ENCODE measurements around the gene ZRSR2.
A peak's percentile ranks its signal among the peaks of the same experiment; 100 is the strongest.
"Not testable (repeated sequence)": the region's sequence is repeated elsewhere in the genome, so short reads cannot be mapped to it uniquely, and the experiment has no call there.

Gene ZRSR2, protein sequence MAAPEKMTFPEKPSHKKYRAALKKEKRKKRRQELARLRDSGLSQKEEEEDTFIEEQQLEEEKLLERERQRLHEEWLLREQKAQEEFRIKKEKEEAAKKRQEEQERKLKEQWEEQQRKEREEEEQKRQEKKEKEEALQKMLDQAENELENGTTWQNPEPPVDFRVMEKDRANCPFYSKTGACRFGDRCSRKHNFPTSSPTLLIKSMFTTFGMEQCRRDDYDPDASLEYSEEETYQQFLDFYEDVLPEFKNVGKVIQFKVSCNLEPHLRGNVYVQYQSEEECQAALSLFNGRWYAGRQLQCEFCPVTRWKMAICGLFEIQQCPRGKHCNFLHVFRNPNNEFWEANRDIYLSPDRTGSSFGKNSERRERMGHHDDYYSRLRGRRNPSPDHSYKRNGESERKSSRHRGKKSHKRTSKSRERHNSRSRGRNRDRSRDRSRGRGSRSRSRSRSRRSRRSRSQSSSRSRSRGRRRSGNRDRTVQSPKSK
- total RNA-seq = 25.9 to 27.5 reads per million in 2 donors

DNA sequence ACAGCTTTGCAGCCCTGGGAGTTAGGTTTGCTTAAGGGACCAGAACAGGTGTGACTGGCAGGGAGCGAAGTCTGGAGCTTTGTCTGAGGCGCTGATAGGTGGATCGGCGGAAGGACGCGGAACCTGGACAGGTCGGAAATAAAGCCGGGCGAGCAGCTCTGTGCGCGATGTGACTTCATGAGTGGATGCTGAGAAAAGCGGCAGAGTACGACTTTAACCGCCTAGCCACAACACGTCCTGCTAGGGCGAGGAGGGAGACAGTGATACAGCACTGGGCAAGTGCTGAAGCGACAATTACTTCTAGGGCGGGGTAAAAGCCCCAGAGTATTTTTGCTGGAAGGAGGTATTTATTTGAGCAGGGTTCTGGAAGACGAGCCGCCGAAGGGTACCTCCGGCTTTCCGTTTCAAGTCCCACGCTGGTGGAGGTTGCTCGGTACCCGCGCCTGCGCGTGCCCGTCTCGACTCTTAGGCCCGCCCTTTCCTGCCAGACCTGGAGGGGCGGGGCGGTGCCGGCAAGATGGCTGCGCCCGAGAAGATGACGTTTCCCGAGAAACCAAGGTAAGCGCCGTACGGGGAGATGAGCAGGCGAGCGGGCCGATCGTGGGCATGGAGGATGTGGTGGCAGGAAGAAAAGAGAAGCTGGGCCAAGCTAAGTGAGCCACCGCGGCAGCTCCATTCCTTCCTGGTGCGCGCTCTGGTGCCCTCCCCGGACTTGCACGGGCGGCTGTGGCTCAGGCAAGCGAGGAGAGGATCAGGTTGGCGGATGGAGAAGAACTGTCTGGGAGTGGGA, at the start of gene ZRSR2:
TSS of gene ZRSR2 (plus strand) at position 506 of the 790 bp plus-strand sequence. CDS start at position 518, 12 bp downstream.
- peak; percentile 68 to 93 (median 82) for DNase-seq

DNA sequence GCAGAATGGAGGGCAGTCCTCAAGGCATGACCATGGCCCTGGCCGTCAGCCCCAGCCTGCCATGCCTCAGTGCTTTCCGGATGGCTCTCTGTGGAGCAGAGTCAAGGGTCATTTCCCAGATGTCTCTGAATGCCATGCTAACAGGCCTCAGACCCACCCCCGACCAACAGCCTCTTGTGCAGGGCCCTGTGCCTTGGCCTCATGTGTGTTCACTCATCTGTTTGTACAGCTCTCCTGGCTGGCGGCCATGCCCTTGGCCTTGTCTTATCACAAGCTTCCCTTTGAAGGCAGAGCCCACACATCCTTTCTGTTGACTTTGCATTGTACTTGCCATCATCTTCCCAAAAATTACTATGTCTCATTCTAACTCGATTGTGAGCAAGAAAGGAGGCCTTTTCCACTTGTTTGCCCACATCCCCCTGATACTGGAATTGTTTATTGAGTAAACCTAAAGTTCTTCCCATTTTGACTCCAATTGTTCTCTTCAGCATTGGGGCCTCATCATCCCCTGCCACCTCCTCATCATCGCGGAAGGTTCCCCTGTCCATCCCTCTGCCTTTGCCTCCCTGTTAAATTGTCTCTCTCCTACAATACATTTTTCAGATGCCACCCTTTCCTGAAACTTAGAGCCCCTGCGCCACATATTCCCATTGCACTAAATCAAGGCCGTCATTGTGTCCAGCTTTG, 46.0 kb upstream of the ZRSR2 start:
- DNase-seq = no peak

DNA sequence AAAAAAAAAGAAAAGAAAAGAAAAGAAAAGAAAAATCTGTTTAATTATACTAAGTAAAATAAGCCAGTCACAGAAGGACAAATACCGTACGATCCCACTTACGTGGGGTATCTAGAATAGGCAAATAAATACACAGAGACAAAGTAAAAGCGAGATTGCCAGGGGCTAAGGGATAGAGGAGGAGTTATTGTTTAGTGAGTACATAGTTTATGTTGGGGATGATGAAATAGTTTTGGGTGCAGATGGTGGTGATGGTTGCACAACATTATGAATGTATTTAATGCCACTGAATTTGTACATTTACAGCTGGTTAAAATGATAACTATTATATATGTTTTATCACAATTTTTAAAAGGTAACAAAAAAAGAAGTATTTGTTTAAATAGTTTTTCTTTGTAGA, 45.1 kb upstream of the ZRSR2 start:
- no peak for DNase-seq

DNA sequence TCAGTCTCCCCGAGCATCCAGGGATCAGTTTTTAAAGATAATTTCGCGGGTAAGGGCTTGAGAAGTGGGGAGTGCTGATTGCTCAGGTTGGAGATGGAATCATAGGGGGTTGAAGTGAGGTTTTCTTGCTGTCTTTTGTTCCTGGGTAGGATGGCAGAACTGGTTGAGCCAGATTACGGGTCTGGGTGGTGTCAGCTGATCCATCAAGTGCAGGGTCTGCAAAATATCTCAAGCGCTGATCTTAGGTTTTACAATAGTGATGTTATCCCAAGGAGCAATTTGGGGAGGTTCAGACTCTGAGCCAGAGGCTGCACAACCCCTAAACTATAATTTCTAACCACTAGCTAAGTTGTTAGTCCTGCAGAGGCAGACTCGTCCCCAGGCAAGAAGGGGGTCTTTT, 43.6 kb upstream of the ZRSR2 start:
- DNase-seq = not testable (repeated sequence)

DNA sequence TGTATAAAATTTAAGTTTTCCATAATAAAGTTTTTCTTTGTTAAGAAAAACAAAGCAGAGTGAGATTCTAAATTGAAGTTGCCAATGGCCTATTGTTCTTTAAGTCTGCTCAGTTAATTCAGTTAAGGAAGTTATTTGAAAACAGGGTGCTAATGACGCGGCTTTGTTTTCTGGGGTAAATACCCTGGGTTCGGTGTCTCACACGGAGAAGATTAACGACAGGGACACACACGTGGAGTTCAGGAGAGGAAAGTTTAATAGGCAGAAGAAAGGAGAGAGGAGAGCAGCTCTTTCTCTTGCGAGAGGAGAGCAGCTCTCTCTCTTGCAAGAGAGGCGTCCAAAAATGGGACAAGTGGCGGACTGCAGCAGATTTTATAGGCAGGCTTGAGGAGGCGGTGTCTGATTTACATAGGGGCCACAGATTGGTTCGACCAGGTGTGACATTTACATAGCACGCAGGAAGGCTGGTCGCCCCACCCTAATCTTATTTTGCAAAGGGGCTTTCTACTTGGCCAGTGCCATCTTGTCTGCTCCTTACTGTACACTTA, 42.6 kb upstream of the ZRSR2 start:
- DNase-seq = no peak

DNA sequence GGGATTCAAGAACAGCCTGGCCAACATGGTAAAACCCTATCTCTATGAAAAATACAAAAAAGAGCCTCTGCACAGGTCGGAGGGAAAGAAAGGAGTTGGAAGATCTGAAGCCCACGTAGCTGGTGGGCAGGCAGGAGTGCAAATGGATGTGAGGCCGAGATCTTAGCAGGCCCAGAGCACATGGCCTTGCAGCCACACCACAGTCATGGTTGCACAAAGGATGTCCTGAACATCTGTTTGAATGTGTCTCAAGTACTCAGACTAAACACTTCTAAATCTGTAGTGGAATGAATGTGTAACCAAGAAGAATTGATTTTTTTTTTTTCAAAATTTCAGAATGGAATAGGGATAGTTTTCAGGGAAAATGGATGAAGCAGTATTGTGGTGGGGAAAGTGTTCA, 41.4 kb upstream of the ZRSR2 start:
- no peak for DNase-seq

DNA sequence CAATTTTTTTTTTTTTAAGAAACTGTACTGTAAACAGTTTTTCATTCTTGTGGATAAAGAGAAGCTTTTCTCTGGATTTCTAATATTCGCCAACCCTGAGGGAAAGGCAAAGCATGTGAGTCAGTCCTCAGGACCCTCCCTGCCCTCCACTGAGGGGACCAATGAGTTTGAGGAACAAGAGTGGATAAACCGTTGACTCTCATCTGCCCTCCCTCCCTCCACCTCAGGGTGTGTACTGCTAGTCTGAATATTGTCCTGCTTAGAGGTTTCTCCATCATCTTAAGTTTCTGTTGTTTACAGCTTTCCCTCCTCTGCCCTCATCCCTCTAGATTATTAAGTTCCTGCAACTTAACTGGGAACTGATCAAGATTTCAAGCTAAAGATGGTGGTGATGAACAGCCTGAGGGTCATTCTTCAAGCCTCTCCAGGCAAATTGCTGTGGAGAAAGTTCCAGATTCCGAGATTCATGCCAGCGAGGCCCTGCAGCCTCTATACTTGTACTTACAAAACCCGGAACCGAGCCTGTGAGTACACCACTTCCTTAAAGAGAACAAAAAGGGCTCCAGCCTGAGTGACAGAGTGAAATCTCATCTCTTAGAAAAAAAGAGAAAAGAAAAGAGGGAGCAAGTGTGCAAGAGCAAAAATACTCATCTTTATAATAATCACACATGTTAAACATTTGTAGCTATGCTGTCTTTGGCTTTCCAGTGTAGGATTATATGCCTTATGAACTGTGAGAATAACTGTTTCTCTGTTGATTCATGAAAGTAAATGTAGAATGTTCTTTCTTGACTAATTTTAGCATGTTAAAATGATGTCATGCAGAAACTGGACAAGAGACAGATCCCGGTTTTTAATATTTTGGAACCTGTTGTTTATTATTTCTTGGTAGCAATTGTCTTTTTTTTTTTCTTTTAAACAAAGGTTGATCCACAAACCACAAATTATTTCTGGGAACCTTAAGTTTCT, 40.4 kb upstream of the ZRSR2 start:
- peak in 2 of 5 experiments; percentile 23 to 81 for DNase-seq

DNA sequence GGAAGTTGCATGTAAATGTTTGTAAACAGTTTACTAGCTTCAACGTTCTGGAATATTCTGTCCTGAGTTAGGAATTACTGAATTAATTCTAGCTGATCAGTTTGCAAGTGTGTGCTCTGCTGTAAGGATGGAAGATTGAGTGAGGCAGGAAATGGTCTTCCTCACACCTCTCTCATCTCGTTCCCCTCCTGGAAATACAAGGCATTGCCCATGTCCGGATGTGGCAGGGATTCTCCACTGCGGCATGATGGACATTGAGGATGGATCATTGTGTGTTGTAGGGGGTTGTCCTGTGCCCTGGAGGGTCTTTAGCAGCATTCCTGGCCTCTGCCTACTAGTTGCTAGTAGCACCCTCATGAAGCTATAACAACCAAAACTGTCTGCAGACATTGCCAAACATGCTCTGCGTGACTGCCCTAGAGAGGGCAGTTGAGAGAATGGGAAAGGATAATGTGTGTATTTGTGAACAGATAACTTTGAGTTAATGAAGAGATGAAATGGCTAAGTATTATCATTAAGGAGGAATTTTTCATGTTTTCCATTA, 39.6 kb upstream of the ZRSR2 start:
- DNase-seq = peak in 2 of 5 experiments; percentile 7 to 37

DNA sequence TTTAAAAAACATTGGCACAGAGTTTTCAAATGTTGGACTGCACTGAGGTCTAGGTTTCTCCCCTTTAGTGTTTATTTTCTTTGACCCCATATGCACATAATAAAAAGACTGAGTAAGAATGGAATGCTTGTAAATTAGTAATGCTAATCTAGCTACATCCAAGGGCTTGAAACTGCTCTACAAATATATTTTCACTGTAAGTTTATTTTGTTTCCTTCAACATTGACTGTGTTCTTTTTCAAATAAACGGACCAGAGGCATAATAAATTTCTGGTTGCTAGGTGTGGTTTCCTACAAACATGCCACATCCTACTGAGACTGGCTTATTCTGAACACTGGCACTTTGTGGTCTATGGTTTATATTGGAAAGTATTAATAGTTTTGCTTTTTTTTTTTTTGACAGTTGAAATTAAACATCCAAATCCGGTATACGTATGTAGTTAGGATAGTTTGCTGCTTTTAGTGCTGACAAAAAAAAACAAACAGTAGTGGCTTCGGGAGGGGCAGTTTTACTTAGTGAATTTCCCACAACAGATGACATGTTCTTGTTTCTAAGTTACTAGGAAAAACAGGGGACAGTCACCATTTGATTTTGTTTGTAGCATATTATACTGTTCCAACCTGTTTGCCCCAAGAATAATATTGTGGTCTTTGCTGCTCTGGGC, 39.0 kb upstream of the ZRSR2 start:
- peak in 2 of 5 experiments; percentile 73 to 88 for DNase-seq

DNA sequence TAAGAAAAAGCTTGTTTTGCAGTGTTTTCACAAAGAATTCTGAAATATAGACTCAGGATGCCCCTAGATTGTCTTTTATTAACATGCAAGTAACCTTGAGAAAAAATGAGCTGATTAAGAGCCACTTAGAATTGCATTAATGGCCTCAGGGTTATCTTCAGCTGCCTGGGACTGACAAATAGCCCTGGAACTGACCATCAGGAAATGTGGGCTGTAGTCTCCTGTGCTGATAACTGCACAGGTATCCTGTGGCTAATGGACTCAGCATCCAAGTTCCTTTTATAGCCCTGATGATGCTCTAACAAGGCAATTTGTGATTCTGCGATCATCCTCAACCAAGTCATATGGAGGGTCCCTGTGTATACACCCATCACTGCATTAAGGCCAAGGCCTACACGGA, 35.2 kb upstream of the ZRSR2 start:
- no peak for DNase-seq

DNA sequence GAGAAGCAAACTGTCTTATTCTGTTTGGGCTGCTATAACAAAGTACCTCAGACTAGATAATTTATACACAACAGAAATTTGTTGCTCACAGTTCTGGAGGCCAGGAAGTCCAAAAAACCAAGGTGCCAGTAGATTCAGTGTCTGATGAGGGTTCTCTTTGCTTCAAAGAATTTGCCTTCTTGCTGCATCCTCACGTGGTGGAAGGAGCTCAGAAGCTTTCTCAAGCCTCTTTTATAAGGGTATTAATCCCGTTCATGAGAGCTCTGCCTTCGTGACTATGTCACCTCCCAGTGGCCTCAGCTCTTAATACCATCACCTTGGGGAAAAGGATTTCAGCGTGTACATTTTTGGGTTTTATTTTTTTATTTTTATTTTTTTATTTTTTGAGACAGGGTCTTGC, 32.1 kb upstream of the ZRSR2 start:
- DNase-seq = peak in 2 of 5 experiments; percentile 25 to 38

DNA sequence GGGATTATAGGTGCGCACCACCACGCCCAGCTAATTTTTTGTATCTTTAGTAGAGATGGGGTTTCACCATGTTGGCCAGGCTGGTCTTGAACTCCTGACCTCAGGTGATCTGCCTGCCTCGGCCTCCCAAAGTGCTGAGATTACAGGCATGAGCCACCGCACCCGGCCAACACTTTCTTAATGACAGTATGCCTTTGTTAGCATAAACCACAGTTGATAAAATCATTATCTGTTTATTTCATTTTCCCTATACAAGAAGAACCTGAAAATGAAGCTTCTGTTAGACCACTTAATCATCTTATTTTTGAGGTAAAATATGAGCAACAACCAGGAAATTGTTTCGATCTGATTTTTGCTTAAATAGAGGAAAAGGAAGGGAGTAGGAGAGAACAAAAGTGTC, 30.4 kb upstream of the ZRSR2 start:
- peak in 1 of 5 experiments; percentile 43 for DNase-seq

DNA sequence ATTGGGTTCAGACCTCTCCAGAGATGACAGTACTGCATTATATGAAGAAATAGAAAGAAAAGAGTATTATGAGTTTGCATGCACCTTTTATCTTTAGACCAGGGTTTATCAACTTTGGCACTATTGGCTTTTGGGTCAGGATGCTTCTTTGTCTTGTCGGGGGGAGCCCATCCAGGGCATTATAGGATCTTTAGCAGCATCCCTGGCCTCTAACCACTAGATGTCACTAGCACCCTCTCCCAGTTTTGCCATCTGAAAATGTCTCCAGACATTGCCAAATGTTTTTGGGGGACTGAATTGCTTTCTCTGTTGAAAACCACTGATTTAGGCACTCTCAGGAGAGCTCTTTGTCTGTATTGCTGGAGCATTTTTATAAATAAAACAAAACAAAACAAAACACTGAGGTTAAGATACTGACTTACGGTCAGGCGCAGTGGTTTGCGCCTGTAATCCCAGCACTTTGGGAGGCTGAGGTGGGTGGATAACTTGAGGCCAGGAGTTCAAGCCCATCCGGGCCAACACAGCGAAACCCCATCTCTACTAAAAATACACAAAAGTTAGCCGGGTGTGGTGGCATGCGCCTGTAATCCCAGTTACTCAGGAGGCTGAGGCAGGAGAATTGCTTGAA, 28.6 kb upstream of the ZRSR2 start:
- peak in 2 of 5 experiments; percentile 21 to 48 for DNase-seq

DNA sequence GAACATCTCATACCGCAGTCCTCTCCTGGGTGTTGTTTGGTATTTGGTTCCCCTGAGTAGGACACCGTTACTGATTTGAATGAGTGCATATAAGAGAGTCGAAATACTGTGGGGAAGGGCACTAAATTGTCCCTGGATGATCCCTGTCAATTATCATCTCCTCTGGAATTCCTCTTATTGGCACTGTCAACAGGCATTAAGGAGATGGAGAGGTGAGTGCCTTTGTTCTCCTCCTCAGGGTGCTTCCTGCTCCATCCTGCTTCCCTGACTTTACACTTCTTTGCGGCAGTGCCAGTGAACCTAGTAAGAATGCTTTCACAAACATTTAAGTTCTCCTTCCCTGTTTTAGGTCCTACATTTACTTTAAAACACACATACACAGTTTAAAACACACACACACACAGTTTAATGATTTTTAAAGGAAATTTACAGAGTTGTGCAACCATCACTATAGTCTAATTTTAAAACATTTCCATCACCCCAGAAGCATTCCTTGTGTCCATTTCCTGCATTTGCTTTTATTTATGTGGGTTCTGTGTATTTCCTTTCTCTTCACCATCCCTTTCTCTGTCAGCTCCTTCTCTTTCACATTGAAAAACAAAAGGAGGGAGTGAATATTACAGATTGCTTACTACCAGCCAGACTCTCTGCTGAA, 20.9 kb upstream of the ZRSR2 start:
- no peak for DNase-seq

DNA sequence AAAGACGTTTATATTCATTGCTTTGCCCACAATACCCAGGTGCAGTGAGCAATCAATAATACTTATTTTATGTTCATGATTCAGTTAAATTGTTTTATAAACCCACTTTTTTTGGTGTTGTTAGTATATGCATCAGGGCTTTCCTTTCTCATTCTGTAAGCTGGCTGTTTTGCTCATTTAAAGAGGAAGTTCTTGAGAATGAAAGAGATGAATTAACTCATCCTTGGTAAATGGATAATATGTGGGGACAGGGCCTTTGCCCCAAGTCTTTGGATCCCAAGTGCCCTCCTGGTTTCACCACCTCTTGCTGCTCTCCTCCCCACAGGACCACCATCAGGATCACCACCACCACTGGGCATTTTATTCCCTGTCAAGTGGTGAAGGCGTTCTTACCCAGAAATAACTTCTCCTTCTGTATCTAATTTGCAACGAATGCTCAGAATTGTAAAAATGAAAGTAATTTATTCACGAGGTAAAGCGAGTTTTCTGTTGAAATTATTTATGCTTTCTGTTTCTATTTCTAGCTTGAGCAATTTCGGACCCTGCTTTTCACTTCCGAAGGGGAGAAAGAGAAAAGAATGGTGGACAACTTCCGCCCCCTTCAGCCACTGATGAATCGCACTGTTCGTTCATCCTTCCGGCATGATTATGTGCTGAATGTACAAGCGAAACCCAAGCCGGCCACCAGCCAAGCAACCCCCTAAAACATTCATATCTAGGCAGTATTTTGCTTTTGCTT, 8.2 kb upstream of the ZRSR2 start:
- DNase-seq = peak in 1 of 5 experiments; percentile 66

DNA sequence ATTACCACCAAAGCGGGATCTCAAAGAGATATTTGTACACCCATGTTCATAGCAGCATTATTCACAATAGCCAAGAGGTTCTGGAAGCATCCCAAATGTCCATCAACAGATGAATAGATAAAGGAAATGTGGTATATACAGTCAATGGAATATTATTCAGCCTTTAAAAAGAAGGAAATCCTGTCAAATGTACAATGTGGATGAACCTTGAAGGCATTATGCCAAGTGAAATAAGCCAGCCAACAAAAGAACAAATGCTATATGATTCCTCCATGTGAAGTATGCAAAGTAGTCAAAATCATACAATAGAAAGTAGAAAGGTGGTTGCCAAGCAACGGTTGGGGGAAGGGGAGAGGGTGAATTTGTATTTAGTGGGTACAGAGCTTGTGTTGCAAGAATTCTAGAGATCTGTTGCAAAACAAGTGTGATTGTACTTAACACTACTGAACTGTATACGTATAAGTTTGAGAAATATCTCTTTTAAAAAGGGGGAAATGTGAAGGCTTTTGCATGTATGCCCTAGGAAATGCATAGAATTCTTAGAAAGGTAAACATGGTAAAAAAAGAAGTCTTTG, 5.0 kb upstream of the ZRSR2 start:
- no peak for DNase-seq

DNA sequence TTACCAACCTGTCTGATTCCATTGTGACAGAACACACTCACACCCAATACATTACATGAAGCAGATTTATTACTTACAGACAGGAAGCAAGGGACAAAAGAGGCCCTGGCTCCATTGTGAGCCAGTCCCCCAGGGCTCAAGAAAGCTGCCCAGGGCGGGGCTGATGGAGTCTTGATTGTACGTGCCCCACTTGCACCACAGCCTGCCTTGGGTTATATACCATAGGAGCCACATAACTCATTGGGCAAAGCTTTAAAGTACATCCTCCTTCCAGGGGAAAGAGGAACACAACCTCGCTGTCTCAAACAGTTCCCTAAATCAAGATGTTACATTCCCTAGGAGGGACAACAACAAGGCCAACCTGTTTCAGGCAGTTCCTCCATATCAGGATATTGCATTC, 3.4 kb upstream of the ZRSR2 start:
- no peak for DNase-seq

DNA sequence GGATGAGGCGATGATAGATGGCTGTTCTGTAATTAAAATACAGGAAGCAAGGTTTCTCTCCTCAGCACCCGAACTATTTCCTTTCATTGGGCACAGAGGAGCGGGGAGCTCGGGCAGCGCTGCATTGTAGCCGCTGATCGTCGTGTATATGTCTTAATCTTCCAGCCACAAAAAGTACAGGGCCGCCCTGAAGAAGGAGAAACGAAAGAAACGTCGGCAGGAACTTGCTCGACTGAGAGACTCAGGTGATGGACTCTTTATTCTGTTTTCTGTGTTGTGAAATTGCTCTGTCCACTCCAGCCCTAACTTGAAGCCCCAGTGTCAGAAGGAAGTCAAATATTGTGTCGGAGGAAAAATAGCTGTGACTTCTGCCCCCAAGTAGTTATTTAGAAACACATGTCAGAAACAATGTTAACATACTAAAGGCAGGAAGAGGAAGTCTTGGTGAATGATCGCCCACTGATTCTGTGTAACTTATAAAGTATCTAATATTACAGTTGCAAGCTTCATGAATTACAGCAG, 546 bp downstream of the ZRSR2 start:
- DNase-seq = peak in 1 of 5 experiments; percentile 40
